Endodermal cell (in vitro differentiated cells): ENCODE data around the gene KMT5B. TPM values are rescaled to one million over a fixed set of nuclear protein-coding genes. Genes with fewer than 3 reads are reported as not detected.
A peak's percentile ranks its signal among the peaks of the same experiment; 100 is the strongest.

Experiments used
- DNase-seq: peaks from one replicate; pipeline ENCODE4 v3.0.0-alpha.2; 2017
- H3K27ac ChIP-seq: 2 replicates; pipeline ENCODE4 v1.5.1; 2013; ENCODE audit warnings: mild to moderate bottlenecking, low read depth, low read length, moderate library complexity
- H3K27me3 ChIP-seq: 2 replicates; pipeline ENCODE4 v1.6.1; 2013; ENCODE audit warnings: mild to moderate bottlenecking, low read length, moderate library complexity; ENCODE audit not compliant: insufficient read depth, control insufficient read depth, poor library complexity, severe bottlenecking
- H3K36me3 ChIP-seq: 2 replicates; pipeline ENCODE4 v1.7.0; 2013; ENCODE audit warnings: mild to moderate bottlenecking, low read length, moderate library complexity; ENCODE audit not compliant: control insufficient read depth, insufficient read depth
- H3K4me1 ChIP-seq: one replicate; pipeline ENCODE4 v1.7.0; 2013; ENCODE audit warnings: low read length; ENCODE audit not compliant: control insufficient read depth, insufficient read depth
- H3K4me3 ChIP-seq: 2 replicates; pipeline ENCODE4 v1.5.1; 2013; ENCODE audit warnings: mild to moderate bottlenecking, low read length, moderate library complexity
- H3K9ac ChIP-seq: 2 replicates; pipeline ENCODE4 v1.6.1; 2013; ENCODE audit warnings: mild to moderate bottlenecking, low read length, moderate library complexity; ENCODE audit not compliant: poor library complexity, severe bottlenecking; ENCODE audit errors: extremely low read depth
- H3K9me3 ChIP-seq: 2 replicates; pipeline ENCODE4 v1.6.1; 2013; ENCODE audit warnings: mild to moderate bottlenecking, low read length, moderate library complexity; ENCODE audit not compliant: control insufficient read depth
- H3K27ac Mint-ChIP-seq: 2 replicates; pipeline ENCODE4 v1.8.0; 2020; ENCODE audit warnings: mixed read lengths
- H3K27me3 Mint-ChIP-seq: 2 replicates; pipeline ENCODE4 v1.8.0; 2021; ENCODE audit warnings: mild to moderate bottlenecking, mixed read lengths; ENCODE audit not compliant: insufficient read depth
- H3K36me3 Mint-ChIP-seq: 2 replicates; pipeline ENCODE4 v1.8.0; 2020; ENCODE audit warnings: low read depth, mixed read lengths
- H3K4me1 Mint-ChIP-seq: 2 replicates; pipeline ENCODE4 v1.8.0; 2020; ENCODE audit warnings: mixed read lengths
- H3K4me3 Mint-ChIP-seq: 2 replicates; pipeline ENCODE4 v1.8.0; 2020; ENCODE audit warnings: mild to moderate bottlenecking, moderate library complexity, mixed read lengths
- H3K9me3 Mint-ChIP-seq: 2 replicates; pipeline ENCODE4 v1.8.0; 2020; ENCODE audit warnings: mild to moderate bottlenecking, mixed read lengths
- CTCF ChIP-seq: fragments of 200-600 bp; sonication (generic); conservative IDR thresholded peaks from 2 replicates; pipeline ENCODE4 v1.5.0; 2021; ENCODE audit warnings: antibody characterized with exemption, mild to moderate bottlenecking
- WGBS, 2 experiments: methylation state at CpG; one replicate each; pipeline versions ENCODE4 v1.1.5 to v1.1.7; 2013; ENCODE audit warnings: missing lambda C conversion rate in 2 of 2, mixed read lengths in 1 of 2; ENCODE audit not compliant: insufficient coverage in 1 of 2, insufficient read length in 1 of 2; 5-methylcytosine and 5-hydroxymethylcytosine counted together
- total RNA-seq, 2 donors: library from RNA; stranded (reverse); fragmentation: NEBNext Ultra II Directional in 1 of 2; extraction: Animal tissue kit (Norgen Biotek cat#: 25700) in 1 of 2; gene quantifications; 2 replicates in 1 of 2; 3 replicates in 1 of 2; pipeline ENCODE4 v1.2.1, GENCODE V29; 2021

KMT5B gene
- total RNA-seq, 2 donors from 2014 or later = 53.3 to 62.3 TPM

GRCh38 chr11:68194675-68195294, 18.3 kb downstream of the KMT5B start:
- no peak overlapping the region for H3K27ac Mint-ChIP-seq
- no peak for DNase-seq
- no peak for TF ChIP-seq CTCF
- Histone ChIP-seq H3K36me3 (no peaks in the 10 kb centered on the region), H3K4me3 (no peak overlapping the region), H3K27ac (no peak overlapping the region), H3K9me3 (no peaks in the 10 kb centered on the region), H3K4me1 (no peaks in the 10 kb centered on the region), H3K9ac (no peak overlapping the region), H3K27me3 (no peaks in the 10 kb centered on the region)
- no peak overlapping the region for H3K4me3 Mint-ChIP-seq
- WGBS, 2 experiments = 99 to 100% methylated on average over 3 of the region's 3 CpGs
- no peaks in the 10 kb centered on the region for H3K27me3 Mint-ChIP-seq
- no peaks in the 10 kb centered on the region for H3K9me3 Mint-ChIP-seq
- H3K36me3 Mint-ChIP-seq = peaks cover 11% of the 10 kb centered on the region
- H3K4me1 Mint-ChIP-seq = peaks cover 13% of the 10 kb centered on the region

- Histone ChIP-seq H3K9ac (no peak overlapping the region), H3K36me3 (peaks cover 10% of the 10 kb centered on the region), H3K9me3 (no peaks in the 10 kb centered on the region), H3K27me3 (no peaks in the 10 kb centered on the region), H3K4me1 (no peaks in the 10 kb centered on the region), H3K4me3 (no peak overlapping the region), H3K27ac (no peak overlapping the region)
- H3K4me3 Mint-ChIP-seq = no peak overlapping the region
- TF ChIP-seq CTCF = no peak
- no peak for DNase-seq
- no peaks in the 10 kb centered on the region for H3K9me3 Mint-ChIP-seq
- no peak overlapping the region for H3K27ac Mint-ChIP-seq
- H3K4me1 Mint-ChIP-seq = peaks cover 11% of the 10 kb centered on the region
- 89 to 92% methylated on average over 5 of the region's 5 CpGs for WGBS, 2 experiments
- H3K36me3 Mint-ChIP-seq = peaks cover 16% of the 10 kb centered on the region
- no peaks in the 10 kb centered on the region for H3K27me3 Mint-ChIP-seq
These were observed 20.1 kb downstream of the KMT5B start for GRCh38 chr11:68193018-68193417.

- no peaks in the 10 kb centered on the region for H3K27me3 Mint-ChIP-seq
- H3K27ac Mint-ChIP-seq = peak overlapping the region; percentile 33
- Histone ChIP-seq H3K9ac (no peak overlapping the region), H3K27me3 (no peaks in the 10 kb centered on the region), H3K4me1 (no peaks in the 10 kb centered on the region), H3K4me3 (no peak overlapping the region), H3K9me3 (no peaks in the 10 kb centered on the region), H3K27ac (no peak overlapping the region), H3K36me3 (peaks cover 20% of the 10 kb centered on the region)
- no peak for TF ChIP-seq CTCF
- H3K4me1 Mint-ChIP-seq = peaks cover 11% of the 10 kb centered on the region
- DNase-seq = no peak
- peaks cover 24% of the 10 kb centered on the region for H3K36me3 Mint-ChIP-seq
- no peaks in the 10 kb centered on the region for H3K9me3 Mint-ChIP-seq
- H3K4me3 Mint-ChIP-seq = no peak overlapping the region
- 99 to 100% methylated on average over 3 to 5 of the region's 5 CpGs for WGBS, 2 experiments
These were observed 21.2 kb downstream of the KMT5B start for GRCh38 chr11:68191661-68192579.
